Adrenal gland (tissue), 12 donors: ENCODE measurements around the gene EPHA6. TPM values are rescaled to one million over a fixed set of nuclear protein-coding genes. Genes with fewer than 3 reads are reported as not detected.

Source experiments
- DNase-seq, 7 donors: peaks; one replicate each; pipeline ENCODE4 v3.0.0-alpha.2; 2019 to 2020
- H3K27ac ChIP-seq, 5 donors: fragments of 200-600 bp; sonication (generic) in 4 of 5; 1 replicate in 3 of 5; 2 replicates in 2 of 5; pipeline versions ENCODE4 v1.5.1 to v1.8.0; 2016 to 2020; ENCODE audit warnings: mild to moderate bottlenecking in 1 of 5
- H3K27me3 ChIP-seq: fragments of 200-600 bp; 2 replicates; pipeline ENCODE4 v1.8.0; 2021
- H3K36me3 ChIP-seq, 2 donors: fragments of 200-600 bp; replicated peaks in 1 of 2; 1 replicate in 1 of 2; 2 replicates in 1 of 2; pipeline versions ENCODE4 v1.5.1 to v1.8.0; 2018 to 2022
- H3K4me1 ChIP-seq, 2 donors: fragments of 200-600 bp; replicated peaks in 1 of 2; 1 replicate in 1 of 2; 2 replicates in 1 of 2; pipeline versions ENCODE4 v1.5.1 to v1.8.0; 2018 to 2021
- H3K4me3 ChIP-seq, 4 donors: fragments of 200-600 bp; sonication (generic) in 3 of 4; one replicate each; pipeline ENCODE4 v1.5.1; 2016 to 2018
- H3K9me3 ChIP-seq, 3 donors: fragments of 200-600 bp; sonication (generic) in 1 of 3; replicated peaks in 1 of 3; 1 replicate in 2 of 3; 2 replicates in 1 of 3; pipeline versions ENCODE4 v1.5.1 to v1.8.0; 2016 to 2021
- CTCF ChIP-seq, 6 experiments: fragments of 450-650 bp in 4 of 6; fragments of 200-600 bp in 2 of 6; sonication (generic) in 1 of 6; IDR thresholded peaks; 1 replicate in 5 of 6; 2 replicates in 1 of 6; pipeline versions ENCODE4 v1.5.1 to v1.8.0; 2016 to 2021; ENCODE audit warnings: antibody characterized with exemption in 6 of 6, mild to moderate bottlenecking in 2 of 6, moderate library complexity in 1 of 6
- POLR2A ChIP-seq, 2 donors: fragments of 450-650 bp; IDR thresholded peaks; one replicate each; pipeline ENCODE4 v1.6.1; 2017; ENCODE audit warnings: antibody characterized with exemption in 2 of 2, mild to moderate bottlenecking in 2 of 2, moderate library complexity in 1 of 2
- WGBS, 4 donors: extraction: QIAGEN DNeasy Blood & Tissue Kit in 2 of 4; methylation state at CpG; one replicate each; pipeline versions ENCODE4 v1.1.5 to v1.1.7; 2013 to 2017; 5-methylcytosine and 5-hydroxymethylcytosine counted together
- intact Hi-C, 2 donors: fragments of 100-400 bp; cut with DNase I; formaldehyde crosslinking; loops; one replicate each; pipeline versions ENCODE4 v1.14.1 to v1.15.0; 2022 to 2023
- polyA plus RNA-seq, 3 donors: library from polyadenylated mRNA; stranded (reverse); fragments of 200-250 nt in 2 of 3; fragments of 350-450 nt in 1 of 3; fragmentation: Illumina TruSeq in 1 of 3; extraction: RNeasy Lipid Tissue Mini Kit (QIAGEN cat#74804) in 1 of 3; gene quantifications; one replicate each; pipeline ENCODE4 v1.2.3, GENCODE V29; 2013 to 2014
- total RNA-seq, 9 donors: library from RNA; depleted of rRNA in 4 of 9; stranded (reverse); fragments of >200 nt in 4 of 9; fragments of 120-200 nt in 1 of 9; fragmentation: NEBNext Ultra II Directional in 1 of 9; extraction: Animal tissue kit (Norgen Biotek cat#: 25700) in 1 of 9; gene quantifications; one replicate each; pipeline versions ENCODE4 v1.1.0 to v1.2.4, GENCODE V29; 2013 to 2023
- donor health status: healthy with polysubstance abuse.
- donor health status: Bipolar disorder and iron deficiency.
- donor health status: DM: yes; HTN: yes; CAD: no.
- donor health status: DM: no; HTN: no; CAD: no.
- donor health status: DM: no; HTN: no; CAD: no.
- donor health status: DM: yes; HTN: yes; CAD: no.

Gene EPHA6
- total and polyA plus RNA-seq, 12 donors = 0.07 to 2.1 (median 0.07) TPM; not detected in 9

- H3K27ac ChIP-seq = no peak overlapping the region
- no peaks in the 10 kb centered on the region for H3K36me3 ChIP-seq
- WGBS, 4 donors = 75 to 97% (median 91%) methylated on average over 1 of the region's 1 CpG
- no peaks in the 10 kb centered on the region for H3K27me3 ChIP-seq
- no peak for DNase-seq
- H3K9me3 ChIP-seq = no peaks in the 10 kb centered on the region
- TF ChIP-seq POLR2A (IDR thresholded peaks at IDR 0.05) (no peak), CTCF (IDR thresholded peaks at IDR 0.05) (no peak)
- no peak overlapping the region for H3K4me3 ChIP-seq
- intact Hi-C loops = no loop called here
- H3K4me1 ChIP-seq = no peaks in the 10 kb centered on the region
Measured at GRCh38 chr3:97497138-97497537, 682.7 kb downstream of the EPHA6 start.

GRCh38 chr3:97504463-97504862, 690.1 kb downstream of the EPHA6 start:
- no peaks in the 10 kb centered on the region for H3K4me1 ChIP-seq
- intact Hi-C loops = no loop called here
- no peak for TF ChIP-seq CTCF (IDR thresholded peaks at IDR 0.05)
- TF ChIP-seq POLR2A (IDR thresholded peaks at IDR 0.05) = no peak
- 81 to 92% (median 88%) methylated on average over 2 of the region's 2 CpGs for WGBS, 4 donors
- H3K27ac ChIP-seq = no peak overlapping the region
- no peak overlapping the region for H3K4me3 ChIP-seq
- H3K9me3 ChIP-seq = no peaks in the 10 kb centered on the region
- no peak for DNase-seq
- H3K27me3 ChIP-seq = no peaks in the 10 kb centered on the region
- no peaks in the 10 kb centered on the region for H3K36me3 ChIP-seq

GRCh38 chr3:97510795-97511194, 696.4 kb downstream of the EPHA6 start:
- Histone ChIP-seq H3K27ac (no peak overlapping the region), H3K4me3 (no peak overlapping the region), H3K4me1 (no peaks in the 10 kb centered on the region), H3K9me3 (no peaks in the 10 kb centered on the region), H3K36me3 (no peaks in the 10 kb centered on the region), H3K27me3 (no peaks in the 10 kb centered on the region)
- WGBS, 4 donors = 70 to 77% (median 73%) methylated on average over 3 to 4 of the region's 4 CpGs; no CpG with 5 or more reads in 1 of the 4 donors
- TF ChIP-seq POLR2A (IDR thresholded peaks at IDR 0.05) (no peak), CTCF (IDR thresholded peaks at IDR 0.05) (no peak)
- intact Hi-C loops = no loop called here
- DNase-seq = no peak

- Histone ChIP-seq H3K4me1 (no peaks in the 10 kb centered on the region), H3K9me3 (peaks cover 0 to 6% (median 0%) of the 10 kb centered on the region in 3 donors), H3K4me3 (no peak overlapping the region), H3K36me3 (no peaks in the 10 kb centered on the region), H3K27ac (no peak overlapping the region), H3K27me3 (no peaks in the 10 kb centered on the region)
- WGBS, 4 donors = 57 to 72% (median 68%) methylated on average over 2 of the region's 2 CpGs
- DNase-seq = no peak
- TF ChIP-seq CTCF (IDR thresholded peaks at IDR 0.05) (no peak), POLR2A (IDR thresholded peaks at IDR 0.05) (no peak)
- intact Hi-C loops = no loop called here
Measured at GRCh38 chr3:97515076-97515475, 700.7 kb downstream of the EPHA6 start.
